HepG2 (cell line): ENCODE results near the gene NOS1AP. TPM values are rescaled to one million over a fixed set of nuclear protein-coding genes. Genes with fewer than 3 reads are reported as not detected.
A peak's percentile ranks its signal among the peaks of the same experiment; 100 is the strongest.

Experiments used
- ATAC-seq: fragments of 200-7000 bp; cut with Tn5 transposase; 3 replicates; pipeline ENCODE4 v1.9.1; 2020; ENCODE audit warnings: mild to moderate bottlenecking, moderate library complexity
- BruUV-seq: library from RNA; stranded (reverse); fragments of 400-500 nt; replicated peaks from 2 replicates; lab custom pipeline; 2021; lab: Mats Ljungman, UMichigan
- CTCF ChIA-PET: fragments of 300-600 bp; formaldehyde crosslinking; extraction: SDS; loops from one replicate; lab custom pipeline; 2021; ENCODE audit warnings: low total read pairs, inconsistent platforms, low intra/inter-chr PET ratio; lab: Yijun Ruan, JAX
- POLR2A ChIA-PET: fragments of 350-600 bp; sonication (Branson Sonifier 250); formaldehyde crosslinking; loops from one replicate; lab custom pipeline; 2020; ENCODE audit warnings: antibody characterized with exemption, inconsistent platforms; lab: Yijun Ruan, JAX
- DNase-seq: peaks from one replicate; pipeline ENCODE4 v3.0.0-alpha.2; 2015; ENCODE audit warnings: low spot score
- FAIRE-seq: peaks from 3 replicates; lab custom pipeline; 2011; peaks lifted over from hg19 to GRCh38; lab: Jason Lieb, UNC
- H2AFZ ChIP-seq: one replicate; pipeline ENCODE4 v1.6.1; 2011; ENCODE audit warnings: low read length, inconsistent platforms
- H3K27ac ChIP-seq: fragments of 300-600 bp; 3 replicates; pipeline ENCODE4 v1.8.0; 2011; ENCODE audit warnings: mixed run types, mild to moderate bottlenecking, mixed read lengths, low read length, inconsistent platforms; ENCODE audit not compliant: insufficient read depth; ENCODE audit errors: extremely low read length
- H3K27me3 ChIP-seq, 2 experiments: fragments of 200-600 bp in 1 of 2; 2 replicates in 1 of 2; 3 replicates in 1 of 2; pipeline versions ENCODE4 v1.6.0 to v1.8.0; 2011; ENCODE audit warnings: low read length in 2 of 2, mild to moderate bottlenecking in 2 of 2, moderate library complexity in 2 of 2, inconsistent platforms in 1 of 2; ENCODE audit not compliant: insufficient read depth in 2 of 2, control insufficient read depth in 1 of 2
- H3K36me3 ChIP-seq, 2 experiments: fragments of 200-600 bp in 1 of 2; replicated peaks in 1 of 2; 2 replicates in 1 of 2; 3 replicates in 1 of 2; pipeline versions ENCODE4 v1.5.1 to v1.8.0; 2011; ENCODE audit warnings: low read length in 2 of 2, inconsistent platforms in 1 of 2; ENCODE audit not compliant: insufficient read depth in 2 of 2, control insufficient read depth in 1 of 2
- H3K4me1 ChIP-seq: 2 replicates; pipeline ENCODE4 v1.5.1; 2012; ENCODE audit warnings: low read length, inconsistent platforms; ENCODE audit not compliant: insufficient read depth
- H3K4me2 ChIP-seq: 2 replicates; pipeline ENCODE4 v1.6.0; 2011; ENCODE audit warnings: low read depth, low read length, inconsistent platforms
- H3K4me3 ChIP-seq, 3 experiments: fragments of 200-600 bp in 1 of 3; sonication (generic), shearing (Covaris generic) in 1 of 3; replicated peaks in 1 of 3; 2 replicates each; pipeline ENCODE4 v1.5.1; 2011 to 2016; ENCODE audit warnings: low read length in 3 of 3, inconsistent platforms in 2 of 3, low read depth in 2 of 3, mild to moderate bottlenecking in 2 of 3, control low read depth in 1 of 3, mixed read lengths in 1 of 3; ENCODE audit not compliant: insufficient read depth in 1 of 3
- H3K79me2 ChIP-seq: one replicate; pipeline ENCODE4 v1.6.1; 2011; ENCODE audit warnings: low read length, inconsistent platforms; ENCODE audit not compliant: insufficient read depth
- H3K9ac ChIP-seq: 2 replicates; pipeline ENCODE4 v1.6.0; 2011; ENCODE audit warnings: mild to moderate bottlenecking, low read depth, low read length, inconsistent platforms; ENCODE audit not compliant: insufficient read depth
- H3K9me3 ChIP-seq: 2 replicates; pipeline ENCODE4 v1.5.1; 2012; ENCODE audit warnings: mild to moderate bottlenecking, low read length
- H4K20me1 ChIP-seq: 2 replicates; pipeline ENCODE4 v1.6.0; 2011; ENCODE audit warnings: inconsistent platforms, mild to moderate bottlenecking, low read length, moderate library complexity; ENCODE audit not compliant: insufficient read depth
- AHDC1 ChIP-seq: sonication (generic); formaldehyde crosslinking; IDR thresholded peaks from 2 replicates; pipeline ENCODE4 v1.5.1; 2020; ENCODE audit warnings: mild to moderate bottlenecking, missing genetic modification reagents, borderline replicate concordance
- ATF7 ChIP-seq, 2 experiments: fragments of 450-650 bp in 1 of 2; sonication (generic) in 1 of 2; formaldehyde crosslinking in 1 of 2; IDR thresholded peaks; 2 replicates each; pipeline versions ENCODE4 v1.4.0 to v1.6.1; 2016 to 2020; ENCODE audit warnings: antibody characterized with exemption in 1 of 2, mild to moderate bottlenecking in 1 of 2, missing genetic modification reagents in 1 of 2
- CEBPB ChIP-seq: IDR thresholded peaks from 2 replicates; pipeline ENCODE4 v1.6.1; 2011; ENCODE audit warnings: low read depth, low read length, improper control_type of control experiment, borderline replicate concordance
- CEBPG ChIP-seq: IDR thresholded peaks from 2 replicates; pipeline ENCODE4 v1.6.1; 2016
- ZNF224 ChIP-seq: sonication (generic); formaldehyde crosslinking; IDR thresholded peaks from 2 replicates; pipeline ENCODE4 v1.5.0; 2020; ENCODE audit warnings: mild to moderate bottlenecking, missing genetic modification reagents
- WGBS: methylation state at CpG from one replicate; pipeline ENCODE4 v1.1.6; 2017; ENCODE audit warnings: low lambda C conversion rate; 5-methylcytosine and 5-hydroxymethylcytosine counted together
- in situ Hi-C: cut with HindIII; loops from 2 replicates; pipeline ENCODE4 v1.10.0; 2017; ENCODE audit warnings: low pct_unique_long_range_greater_than_20kb; ENCODE audit not compliant: extremely low pct_ligation_motif_present
- intact Hi-C: fragments of 100-400 bp; cut with micrococcal nuclease; formaldehyde crosslinking; loops from one replicate; pipeline ENCODE4 v1.10.0; 2022; ENCODE audit not compliant: unreplicated experiment
- polyA plus RNA-seq, 8 experiments: library from polyadenylated mRNA; depleted of rRNA in 3 of 8; stranded (reverse) in 7 of 8; unstranded in 1 of 8; fragments of >200 nt; fragmentation: Illumina TruSeq in 4 of 8; extraction: Trizol in 4 of 8; gene quantifications; 2 replicates each; pipeline versions ENCODE4 v1.2.1 to v1.2.3, GENCODE V29; 2011 to 2016; ENCODE audit warnings: low read depth in 4 of 8, missing spikeins in 1 of 8, mixed read lengths in 1 of 8; ENCODE audit not compliant: insufficient read depth in 1 of 8
- total RNA-seq, 5 experiments: library from RNA; depleted of rRNA; stranded (reverse); fragments of >200 nt; fragmentation: Illumina TruSeq; extraction: Trizol; gene quantifications; 2 replicates each; pipeline ENCODE4 v1.2.3, GENCODE V29; 2016; ENCODE audit warnings: low read depth in 1 of 5

The NOS1AP gene
- total and polyA plus RNA-seq, 2 of the 13 experiments (the other 11 are each of a cell fraction or from before 2014, with no cell fraction given), result 2.0 to 3.3 TPM

GRCh38 chr1:162259894-162260455 is 190.5 kb downstream of the NOS1AP start:
- H3K79me2 ChIP-seq, result peaks cover 5% of the 10 kb centered on the region
- no peak overlapping the region for H3K4me2 ChIP-seq
- TF ChIP-seq CEBPG (CRISPR knock-in tag) (0 out of 2 replicates have a peak, but pooled peaks have one; percentile 12), AHDC1 (CRISPR knock-in tag) (no peak), CEBPB (peak; percentile 60), ATF7 (IDR thresholded peaks at IDR 0.05) (peak; percentile 65), ATF7 (CRISPR knock-in tag; IDR thresholded peaks at IDR 0.05) (no peak), ZNF224 (CRISPR knock-in tag) (no peak)
- 100% methylated on average over 1 of the region's 1 CpG for WGBS
- in situ Hi-C loops, result no loop called here
- no peaks in the 10 kb centered on the region for H4K20me1 ChIP-seq
- H3K9ac ChIP-seq, result no peak overlapping the region
- peaks cover 3% of the 10 kb centered on the region; the same call in 1 of the 2 replicates for H3K9me3 ChIP-seq
- POLR2A ChIA-PET, result no interaction called here
- H3K36me3 ChIP-seq, result no peaks in the 10 kb centered on the region; a peak in 1 of 5 replicates
- no TSS peak for BruUV-seq
- no peak for FAIRE-seq
- DNase-seq, result no peak
- CTCF ChIA-PET, result no interaction called here
- no peak overlapping the region for H3K27ac ChIP-seq
- no peak for ATAC-seq
- no peak overlapping the region for H2AFZ ChIP-seq
- no peak overlapping the region for H3K4me3 ChIP-seq
- intact Hi-C loops, result no loop called here
- H3K4me1 ChIP-seq, result peaks cover 33% of the 10 kb centered on the region
- no peaks in the 10 kb centered on the region for H3K27me3 ChIP-seq
